Measurements from ENCODE around the gene HM13.
A peak's percentile ranks its signal among the peaks of the same experiment; 100 is the strongest.
"Not testable (repeated sequence)": the region's sequence is repeated elsewhere in the genome, so short reads cannot be mapped to it uniquely, and the experiment has no call there.

HM13 gene

GRCh38 chr20:31590717-31591225 is 76.5 kb downstream of the HM13 start:
- DNase-seq (ENCODE audit: low read depth, low spot score), result no peak

GRCh38 chr20:31593221-31594001 is 79.2 kb downstream of the HM13 start:
- DNase-seq (ENCODE audit: low read depth, low spot score), result no peak

- DNase-seq (ENCODE audit: low read depth, low spot score), result no peak
Measured at GRCh38 chr20:31594002-31594557, 79.8 kb downstream of the HM13 start.

- no peak for DNase-seq (ENCODE audit: low read depth, low spot score)
Measured at GRCh38 chr20:31594558-31595379, 80.5 kb downstream of the HM13 start.

GRCh38 chr20:31595380-31595653 is 81.1 kb downstream of the HM13 start:
- no peak for DNase-seq (ENCODE audit: low read depth, low spot score)

- peak; percentile 94 for DNase-seq (ENCODE audit: low read depth, low spot score)
Measured at GRCh38 chr20:31595654-31596411, 81.6 kb downstream of the HM13 start.

GRCh38 chr20:31596412-31596715 is 82.1 kb downstream of the HM13 start:
- not testable (repeated sequence) for DNase-seq (ENCODE audit: low read depth, low spot score)

- DNase-seq (ENCODE audit: low read depth, low spot score), result no peak
Measured at GRCh38 chr20:31596831-31597480, 82.7 kb downstream of the HM13 start.

- DNase-seq (ENCODE audit: low read depth, low spot score), result no peak
Measured at GRCh38 chr20:31597481-31597855, 83.2 kb downstream of the HM13 start.

GRCh38 chr20:31602431-31602778 is 88.2 kb downstream of the HM13 start:
- no peak for DNase-seq (ENCODE audit: low read depth, low spot score)

GRCh38 chr20:31602779-31603441 is 88.7 kb downstream of the HM13 start:
- DNase-seq (ENCODE audit: low read depth, low spot score), result no peak

GRCh38 chr20:31603822-31604566 is 89.8 kb downstream of the HM13 start:
- DNase-seq (ENCODE audit: low read depth, low spot score), result peak; percentile 92

- DNase-seq (ENCODE audit: low read depth, low spot score), result no peak
Measured at GRCh38 chr20:31604567-31605030, 90.4 kb downstream of the HM13 start.

- no peak for DNase-seq (ENCODE audit: low read depth, low spot score)
Measured at GRCh38 chr20:31605031-31605901, 91.0 kb downstream of the HM13 start, which contains the start of gene ID1. TSS of gene ID1 (plus strand) at chr20:31605289. CDS start at chr20:31605388, 99 bp downstream.

GRCh38 chr20:31605902-31606803 is 91.9 kb downstream of the HM13 start:
- no peak for DNase-seq (ENCODE audit: low read depth, low spot score)

GRCh38 chr20:31606804-31607639 is 92.8 kb downstream of the HM13 start:
- no peak for DNase-seq (ENCODE audit: low read depth, low spot score)

GRCh38 chr20:31607640-31608250 is 93.5 kb downstream of the HM13 start:
- DNase-seq (ENCODE audit: low read depth, low spot score), result no peak

Measured in iPS DF 19.7 (cell line).